NT2/D1 (cell line): ENCODE data around the gene PSMG4.

ENCODE experiments used
- DNase-seq: peaks from one replicate; pipeline ENCODE4 v3.0.0-alpha.2; 2011; ENCODE audit warnings: low read depth, low spot score
- H3K27me3 ChIP-seq: 2 replicates; pipeline ENCODE4 v1.6.0; 2011; ENCODE audit warnings: mild to moderate bottlenecking; ENCODE audit not compliant: insufficient read length, insufficient read depth
- H3K36me3 ChIP-seq: 2 replicates; pipeline ENCODE4 v1.6.1; 2011; ENCODE audit warnings: mild to moderate bottlenecking, low read length, mixed read lengths; ENCODE audit not compliant: insufficient read depth, insufficient read length
- H3K4me1 ChIP-seq: 2 replicates; pipeline ENCODE4 v1.5.1; 2011; ENCODE audit not compliant: insufficient read depth, insufficient read length
- H3K4me3 ChIP-seq: 2 replicates; pipeline ENCODE4 v1.5.1; 2011; ENCODE audit warnings: low read depth; ENCODE audit not compliant: insufficient read length
- H3K9ac ChIP-seq: 2 replicates; pipeline ENCODE4 v1.6.0; 2011; ENCODE audit warnings: low read depth; ENCODE audit not compliant: insufficient read length
- H3K9me3 ChIP-seq: 2 replicates; pipeline ENCODE4 v1.5.1; 2011; ENCODE audit warnings: mild to moderate bottlenecking, low read length; ENCODE audit not compliant: insufficient read depth
- SUZ12 ChIP-seq: IDR thresholded peaks from 2 replicates; pipeline ENCODE4 v1.6.1; 2011; ENCODE audit not compliant: insufficient read length, insufficient read depth; ENCODE audit errors: extremely low read depth
- YY1 ChIP-seq: IDR thresholded peaks from 2 replicates; pipeline ENCODE4 v1.6.1; 2011; ENCODE audit not compliant: insufficient read length, insufficient read depth
- ZNF274 ChIP-seq: IDR thresholded peaks from 2 replicates; pipeline ENCODE4 v1.6.1; 2011; ENCODE audit warnings: mild to moderate bottlenecking, low read depth, low read length

The PSMG4 gene

DNA sequence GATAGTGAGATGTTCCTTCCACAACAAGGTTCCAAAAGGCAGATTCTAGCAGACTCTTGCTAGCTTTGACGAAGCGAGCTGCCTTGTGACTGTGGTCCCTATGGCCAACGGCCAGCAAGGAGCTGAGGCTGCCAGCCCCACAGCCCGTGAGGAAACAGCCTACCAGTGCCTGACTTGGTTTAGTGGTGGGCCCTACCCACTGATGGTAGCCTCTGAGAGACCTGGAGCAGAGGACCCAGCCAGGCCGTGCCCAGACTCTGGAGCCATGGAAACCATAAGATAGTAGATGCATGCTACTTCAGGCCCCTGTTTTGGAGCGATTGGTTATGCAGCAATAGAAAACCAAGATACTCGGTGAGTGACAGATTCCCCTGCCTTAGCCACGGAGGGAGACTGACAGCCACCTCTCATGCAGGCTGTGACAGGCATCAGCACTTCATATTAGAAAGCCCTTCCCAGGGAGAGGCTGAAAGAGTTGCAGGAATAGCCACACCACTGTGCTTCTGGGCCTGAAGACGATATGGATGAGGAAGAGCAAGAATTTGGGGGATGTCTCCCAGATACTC lies 19.2 kb downstream of the PSMG4 start:
- no peak overlapping the region for H3K4me3 ChIP-seq
- TF ChIP-seq SUZ12 (no peak), ZNF274 (no peak), YY1 (no peak)
- no peak for DNase-seq

DNA sequence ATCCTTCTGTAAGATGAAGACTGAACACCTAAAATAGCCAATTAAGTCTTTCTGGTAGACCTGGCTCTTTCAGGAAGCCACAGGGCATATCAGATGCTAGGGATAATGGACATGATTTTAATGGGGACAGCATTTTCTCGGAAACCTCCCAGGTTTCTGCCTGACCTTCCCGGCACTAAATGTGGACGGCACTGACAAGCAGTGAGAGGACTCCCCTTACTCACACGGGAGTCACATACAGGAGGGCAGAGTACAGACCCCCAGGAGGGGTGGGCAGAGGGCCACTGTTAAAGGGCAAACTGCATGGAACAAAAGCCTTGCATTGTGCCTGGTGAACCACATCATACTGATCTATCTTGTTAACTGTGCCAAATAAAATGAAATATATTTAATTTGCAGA lies 19.9 kb downstream of the PSMG4 start:
- Histone ChIP-seq H3K4me1 (peaks cover 13% of the 10 kb centered on the region), H3K36me3 (peaks cover 14% of the 10 kb centered on the region), H3K4me3 (no peak overlapping the region), H3K9ac (no peak overlapping the region), H3K27me3 (no peaks in the 10 kb centered on the region), H3K9me3 (no peaks in the 10 kb centered on the region)
- no peak for DNase-seq
- TF ChIP-seq ZNF274: no peak
- TF ChIP-seq SUZ12: no peak
- TF ChIP-seq YY1: no peak

More for the DNA sequence above, 19.2 kb downstream of the PSMG4 start:
- no peak overlapping the region for H3K9ac ChIP-seq
- H3K4me1 ChIP-seq: peaks cover 10% of the 10 kb centered on the region
- peaks cover 14% of the 10 kb centered on the region for H3K36me3 ChIP-seq
- no peaks in the 10 kb centered on the region for H3K27me3 ChIP-seq
- no peaks in the 10 kb centered on the region for H3K9me3 ChIP-seq

DNA sequence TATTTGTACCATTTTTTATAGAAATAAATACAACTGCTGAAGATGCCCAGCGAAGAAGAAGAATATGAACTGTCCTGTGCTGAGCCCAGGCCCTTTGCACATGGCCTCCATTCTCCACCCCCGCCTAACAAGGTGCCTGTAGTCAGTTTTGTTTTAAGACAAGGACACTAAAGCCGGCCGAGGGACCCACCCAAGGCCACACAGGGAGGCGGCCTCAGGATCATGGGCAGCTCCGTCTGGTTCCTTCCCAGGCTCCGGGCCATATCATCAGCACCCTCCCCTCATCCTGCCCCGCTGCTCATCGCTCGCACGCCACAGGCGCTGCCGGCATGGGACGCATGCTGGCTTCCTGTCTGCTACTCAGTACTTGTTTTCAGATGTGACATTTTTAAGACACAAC lies 21.3 kb downstream of the PSMG4 start:
- no peaks in the 10 kb centered on the region for H3K9me3 ChIP-seq
- no peak overlapping the region for H3K4me3 ChIP-seq
- no peaks in the 10 kb centered on the region for H3K27me3 ChIP-seq
- H3K36me3 ChIP-seq: peaks cover 18% of the 10 kb centered on the region
- no peak overlapping the region for H3K9ac ChIP-seq
- DNase-seq: no peak
- peaks cover 13% of the 10 kb centered on the region for H3K4me1 ChIP-seq
- TF ChIP-seq ZNF274: no peak

DNA sequence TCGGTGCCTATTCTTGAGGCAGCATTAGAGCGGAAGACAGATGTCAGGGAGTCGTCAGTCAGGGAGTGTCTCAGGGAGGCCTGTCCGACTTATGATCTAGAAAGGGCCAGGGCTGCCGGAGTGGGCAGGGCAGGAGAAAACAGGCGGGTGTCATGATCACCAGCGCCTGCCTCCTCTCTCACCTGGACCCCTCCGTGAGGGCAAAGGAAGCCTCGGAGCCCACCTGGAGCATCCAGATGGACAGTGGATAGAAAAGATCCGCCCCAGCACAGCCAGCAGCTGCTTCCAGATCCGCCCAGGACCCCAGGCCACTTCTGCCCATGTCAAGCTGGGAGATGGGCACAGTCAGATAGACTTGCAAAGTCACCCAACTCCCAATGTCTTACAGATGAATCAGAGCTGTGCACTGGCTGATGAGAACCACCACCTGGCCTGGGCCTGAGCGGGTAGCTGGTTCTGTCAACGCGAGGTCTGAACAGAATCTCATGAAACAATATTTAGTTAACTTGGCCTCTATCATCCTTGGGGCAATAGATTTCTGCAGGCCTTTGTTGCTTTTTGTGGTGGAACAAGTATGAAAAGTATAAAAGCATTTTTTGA lies 22.2 kb downstream of the PSMG4 start:
- TF ChIP-seq YY1 (no peak), ZNF274 (no peak), SUZ12 (no peak)
- H3K27me3 ChIP-seq: no peaks in the 10 kb centered on the region
- no peak overlapping the region for H3K9ac ChIP-seq
- H3K9me3 ChIP-seq: no peaks in the 10 kb centered on the region
- H3K4me3 ChIP-seq: no peak overlapping the region
- peaks cover 18% of the 10 kb centered on the region for H3K36me3 ChIP-seq
- peaks cover 13% of the 10 kb centered on the region for H3K4me1 ChIP-seq
- no peak for DNase-seq

- Histone ChIP-seq H3K4me1 (peaks cover 13% of the 10 kb centered on the region), H3K36me3 (peaks cover 20% of the 10 kb centered on the region), H3K4me3 (no peak overlapping the region), H3K27me3 (no peaks in the 10 kb centered on the region), H3K9me3 (no peaks in the 10 kb centered on the region), H3K9ac (peak overlapping the region; percentile 15)
- DNase-seq: peak; percentile 43
- no peak for TF ChIP-seq ZNF274
- TF ChIP-seq SUZ12: no peak
- no peak for TF ChIP-seq YY1
These were observed 23.1 kb downstream of the PSMG4 start for GRCh38 chr6:3281631-3282475.

- peaks cover 19% of the 10 kb centered on the region for H3K36me3 ChIP-seq
- TF ChIP-seq YY1 (no peak), SUZ12 (no peak), ZNF274 (no peak)
- DNase-seq: no peak
- no peaks in the 10 kb centered on the region for H3K27me3 ChIP-seq
- no peaks in the 10 kb centered on the region for H3K9me3 ChIP-seq
- H3K9ac ChIP-seq: no peak overlapping the region
- peaks cover 11% of the 10 kb centered on the region for H3K4me1 ChIP-seq
- no peak overlapping the region for H3K4me3 ChIP-seq
These were observed 23.9 kb downstream of the PSMG4 start for GRCh38 chr6:3282476-3283236.

DNA sequence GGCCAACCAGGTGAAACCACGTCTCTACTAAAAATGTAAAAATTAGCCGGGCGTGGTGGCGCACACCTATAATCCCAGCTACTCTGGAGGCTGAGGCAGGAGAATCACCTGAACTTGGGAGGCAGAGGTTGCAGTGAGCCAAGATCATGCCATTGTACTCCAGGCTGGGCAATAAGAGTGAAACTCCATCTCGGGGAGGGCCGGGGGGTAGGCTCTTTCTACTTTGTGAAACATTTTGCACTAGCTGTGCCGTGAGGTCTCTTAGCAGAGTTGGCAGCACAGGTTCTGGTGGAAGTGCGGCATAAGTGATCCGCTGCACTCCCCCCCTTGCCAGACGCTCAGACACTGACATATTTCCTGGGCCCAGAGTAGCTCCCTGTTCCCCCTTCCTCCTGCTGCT lies 24.5 kb downstream of the PSMG4 start:
- peaks cover 11% of the 10 kb centered on the region for H3K4me1 ChIP-seq
- no peak for DNase-seq
- no peaks in the 10 kb centered on the region for H3K9me3 ChIP-seq
- no peak overlapping the region for H3K9ac ChIP-seq
- peaks cover 19% of the 10 kb centered on the region for H3K36me3 ChIP-seq
- no peak overlapping the region for H3K4me3 ChIP-seq
- no peak for TF ChIP-seq SUZ12
- TF ChIP-seq YY1: no peak
- no peak for TF ChIP-seq ZNF274
- no peaks in the 10 kb centered on the region for H3K27me3 ChIP-seq
